SK-MEL-5 (cell line): ENCODE data around the gene PLXND1. TPM values are rescaled to one million over a fixed set of nuclear protein-coding genes. Genes with fewer than 3 reads are reported as not detected.

ENCODE experiments used
- DNase-seq: peaks from one replicate; pipeline ENCODE4 v3.0.0-alpha.2; 2016; ENCODE audit warnings: low read depth, low spot score
- in situ Hi-C: cut with HindIII; loops from 2 replicates; pipeline ENCODE4 v1.10.0; 2016; ENCODE audit warnings: low sequenced_read_pairs, high pct_unique_total_duplicates, low pct_unique_long_range_greater_than_20kb
- total RNA-seq: library from RNA; depleted of rRNA; stranded (reverse); fragments of >200 nt; shearing (Covaris generic); gene quantifications from 2 replicates; pipeline ENCODE4 v1.2.3, GENCODE V29; 2014

Gene PLXND1
- total RNA-seq, 1 experiment from 2014 or later = 17.6 TPM

DNA sequence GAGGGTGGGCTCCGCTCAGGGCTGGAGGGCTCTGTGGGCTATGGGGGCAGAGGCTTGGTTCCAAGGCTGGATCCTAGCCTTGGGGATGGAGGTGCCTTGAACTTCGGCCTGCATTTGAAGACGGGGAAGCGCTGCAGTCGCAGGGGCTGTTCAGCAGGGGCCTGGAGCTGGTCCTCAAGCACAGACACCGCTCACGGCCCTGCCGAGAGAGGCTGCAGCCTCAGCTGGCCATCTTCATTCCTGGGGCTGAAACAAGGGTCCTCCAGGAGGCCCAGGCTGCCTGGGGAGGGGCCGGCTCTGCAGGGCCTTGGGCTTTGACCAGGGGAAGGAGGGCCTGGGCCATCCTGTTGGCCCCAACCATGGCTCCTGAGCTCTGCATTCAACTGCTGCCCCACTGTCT is 25.6 kb upstream of the PLXND1 start:
- in situ Hi-C loops = no loop called here
- no peak for DNase-seq

DNA sequence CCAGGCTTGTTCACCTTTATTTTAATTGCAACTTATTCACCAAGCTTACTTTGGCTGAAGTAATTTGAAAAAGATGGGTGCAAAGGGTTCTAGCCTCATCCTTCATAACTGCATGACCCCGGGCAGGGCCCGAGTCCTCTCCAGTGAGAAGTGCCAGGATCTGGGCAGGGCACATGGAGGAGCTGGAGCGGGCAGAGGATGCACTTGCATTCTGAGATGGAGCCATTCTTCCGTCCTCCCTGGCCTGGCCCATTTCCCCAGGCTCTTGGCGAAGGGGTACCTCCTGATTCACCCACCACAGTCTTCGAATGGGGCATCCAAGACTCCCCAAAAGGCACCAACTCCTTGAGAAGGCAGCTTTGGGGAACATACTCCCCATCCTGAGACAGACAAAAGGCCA is 22.5 kb upstream of the PLXND1 start:
- no peak for DNase-seq
- in situ Hi-C loops = no loop called here

DNA sequence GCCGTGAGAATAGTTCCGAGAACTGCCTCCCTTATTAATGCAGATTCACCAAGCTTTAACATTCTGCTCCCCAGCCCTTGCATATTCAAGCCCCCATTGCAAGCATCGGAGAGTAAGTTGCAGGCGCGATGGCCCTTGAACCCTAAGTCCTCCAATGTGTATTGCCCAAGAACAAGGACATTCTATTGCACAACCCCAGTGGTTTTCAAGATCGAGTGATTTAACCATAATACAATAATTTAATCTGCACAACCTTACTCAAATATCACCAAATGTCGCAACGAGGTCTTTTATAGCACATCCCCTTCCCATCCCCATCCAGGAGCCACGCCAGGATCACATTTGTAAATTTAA is 21.7 kb upstream of the PLXND1 start:
- in situ Hi-C loops = no loop called here
- no peak for DNase-seq

DNA sequence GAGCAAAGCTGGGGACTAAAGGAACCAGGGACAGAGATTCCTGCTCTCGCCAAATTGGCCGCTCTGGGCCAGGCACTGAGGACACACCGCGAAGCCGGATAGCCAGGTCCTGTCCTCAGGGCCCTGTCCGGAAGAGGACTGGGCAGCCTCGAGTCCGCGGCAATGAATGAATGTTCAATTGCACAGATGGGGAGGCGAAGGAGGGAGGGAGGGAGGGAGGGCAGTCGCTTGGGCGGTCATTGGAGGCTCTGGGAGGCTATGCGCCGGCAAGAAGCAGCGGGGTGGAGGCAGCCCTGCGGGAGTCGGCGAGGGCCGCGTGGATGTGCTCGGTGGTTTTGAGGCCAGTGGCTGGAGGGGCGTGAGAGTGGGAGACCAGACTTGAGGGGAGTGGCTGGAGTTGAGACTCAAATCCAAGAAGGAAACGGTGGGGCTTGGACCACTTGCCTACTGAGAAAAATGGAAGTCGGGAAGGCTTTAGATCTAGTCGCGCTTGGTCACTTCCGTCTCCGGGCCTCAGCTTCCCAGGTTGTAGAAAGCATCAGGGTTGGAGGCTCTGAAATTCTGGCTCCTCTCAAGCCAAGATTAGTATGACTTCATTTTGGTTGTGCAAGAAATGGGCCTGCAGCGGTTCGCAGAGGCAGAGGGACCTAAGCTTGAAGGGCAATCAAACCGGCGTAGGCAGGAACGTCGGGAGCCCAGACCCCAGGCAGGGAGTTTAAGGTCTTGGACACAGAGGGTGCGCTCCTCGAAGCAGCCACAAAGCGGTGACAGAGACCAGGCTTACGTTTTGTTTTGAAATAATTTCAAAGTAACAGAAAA is 21.1 kb upstream of the PLXND1 start:
- in situ Hi-C loops = no loop called here
- peak; percentile 75 for DNase-seq

DNA sequence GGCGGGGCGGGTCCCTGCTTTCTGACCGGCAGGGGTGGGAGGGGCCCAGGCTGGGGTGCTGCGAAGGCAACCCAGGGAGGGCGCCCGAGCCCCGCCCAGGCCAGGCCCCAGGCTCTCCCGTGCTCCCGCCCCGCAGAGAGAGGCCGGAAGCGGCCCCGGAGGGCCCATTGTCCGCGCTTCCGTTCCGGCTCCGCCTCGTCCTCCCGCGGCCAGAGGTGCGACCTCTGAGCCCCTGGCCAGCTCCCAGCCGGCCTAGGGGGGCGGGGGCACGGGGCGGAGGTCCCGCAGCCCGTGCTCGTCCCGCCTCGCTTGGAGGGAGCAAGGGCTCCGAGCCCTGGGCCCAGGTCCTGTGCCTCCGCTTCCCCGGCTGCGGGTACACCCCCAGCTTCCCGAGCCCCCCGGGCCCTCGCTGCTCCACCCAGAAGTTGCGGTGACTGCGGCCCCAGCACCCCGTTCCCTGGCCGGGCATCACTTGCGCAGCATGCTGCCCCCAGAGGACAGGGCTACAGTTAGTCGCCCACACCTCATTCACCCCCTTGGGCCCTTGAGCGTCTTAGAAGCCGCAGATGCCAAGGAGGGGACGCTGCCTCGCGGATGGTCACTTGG is 20.4 kb upstream of the PLXND1 start:
- DNase-seq = peak; percentile 73
- in situ Hi-C loops = no loop called here

DNA sequence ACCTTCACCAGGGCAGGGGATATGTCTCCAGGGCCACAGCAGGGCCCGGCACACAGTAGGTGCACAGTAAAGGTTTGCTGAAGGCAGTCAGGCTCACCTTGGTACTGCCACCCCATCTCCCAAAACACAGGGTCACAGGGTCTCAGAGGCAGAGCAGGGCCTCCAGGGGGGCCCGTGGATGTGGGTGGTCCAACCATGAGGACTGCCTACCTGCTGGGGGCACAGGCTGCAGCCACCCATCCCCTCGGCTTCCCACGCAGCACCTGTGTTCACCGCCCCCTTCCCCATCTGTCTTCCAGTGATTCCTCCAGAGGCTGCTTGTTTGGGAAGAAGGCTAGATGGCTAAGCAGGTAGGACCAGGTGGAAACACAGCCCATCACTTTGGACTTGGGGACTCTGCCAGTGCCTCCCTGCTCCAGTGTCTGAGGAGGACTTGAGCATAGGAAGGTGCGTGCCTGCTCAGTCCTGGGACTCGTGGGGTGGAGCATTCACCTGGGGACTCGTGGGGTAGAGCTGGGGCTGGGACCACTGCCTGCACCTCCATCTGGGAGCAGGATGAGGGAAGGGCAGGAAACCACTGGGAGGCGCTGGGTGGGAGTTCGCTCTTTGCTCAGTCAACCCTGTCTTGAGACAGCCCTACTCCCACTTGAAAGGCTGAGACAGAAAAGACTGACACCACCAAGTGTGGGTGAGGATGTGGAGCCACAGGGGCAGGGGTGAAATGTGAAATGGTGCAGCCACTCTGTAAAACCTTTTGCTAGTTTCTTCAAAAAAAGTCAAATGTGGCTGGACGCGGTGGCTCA is 18.8 kb upstream of the PLXND1 start:
- no peak for DNase-seq
- in situ Hi-C loops = no loop called here

DNA sequence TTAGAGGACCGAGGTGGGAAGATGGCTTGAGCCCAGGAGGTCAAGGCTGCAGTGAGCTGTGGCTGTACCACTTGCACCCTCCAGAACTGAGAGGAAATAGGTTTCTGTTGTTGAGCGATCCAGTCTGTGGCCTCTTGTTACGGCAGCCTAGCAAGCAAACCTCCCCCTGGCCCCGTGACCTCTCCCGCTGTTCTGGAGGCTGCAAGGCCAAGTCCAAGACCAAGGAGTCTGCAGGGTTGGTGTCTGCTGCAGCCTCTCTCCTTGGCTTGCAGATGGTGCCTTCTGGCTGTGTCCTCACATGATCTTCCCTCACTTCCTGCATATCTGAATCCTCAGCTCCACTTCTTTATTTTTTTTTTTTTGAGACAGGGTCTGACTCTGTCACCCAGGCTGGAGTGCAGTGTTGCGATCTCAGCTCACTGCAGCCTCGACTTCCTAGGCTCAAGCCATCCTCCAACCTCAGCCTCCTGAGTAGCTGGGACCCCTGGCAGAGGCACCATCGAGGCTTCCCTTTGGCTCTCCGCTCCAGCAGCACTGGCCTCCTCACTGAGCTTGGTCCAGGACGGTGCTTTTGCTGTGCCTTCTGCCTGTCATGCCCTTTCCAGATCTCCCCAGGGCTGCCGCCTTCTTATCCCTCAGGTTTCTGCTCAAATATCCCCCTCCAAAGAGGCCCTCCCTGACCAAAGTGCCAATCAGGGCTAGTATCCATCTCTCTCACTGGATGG is 18.0 kb upstream of the PLXND1 start:
- in situ Hi-C loops = no loop called here
- DNase-seq = peak; percentile 26

DNA sequence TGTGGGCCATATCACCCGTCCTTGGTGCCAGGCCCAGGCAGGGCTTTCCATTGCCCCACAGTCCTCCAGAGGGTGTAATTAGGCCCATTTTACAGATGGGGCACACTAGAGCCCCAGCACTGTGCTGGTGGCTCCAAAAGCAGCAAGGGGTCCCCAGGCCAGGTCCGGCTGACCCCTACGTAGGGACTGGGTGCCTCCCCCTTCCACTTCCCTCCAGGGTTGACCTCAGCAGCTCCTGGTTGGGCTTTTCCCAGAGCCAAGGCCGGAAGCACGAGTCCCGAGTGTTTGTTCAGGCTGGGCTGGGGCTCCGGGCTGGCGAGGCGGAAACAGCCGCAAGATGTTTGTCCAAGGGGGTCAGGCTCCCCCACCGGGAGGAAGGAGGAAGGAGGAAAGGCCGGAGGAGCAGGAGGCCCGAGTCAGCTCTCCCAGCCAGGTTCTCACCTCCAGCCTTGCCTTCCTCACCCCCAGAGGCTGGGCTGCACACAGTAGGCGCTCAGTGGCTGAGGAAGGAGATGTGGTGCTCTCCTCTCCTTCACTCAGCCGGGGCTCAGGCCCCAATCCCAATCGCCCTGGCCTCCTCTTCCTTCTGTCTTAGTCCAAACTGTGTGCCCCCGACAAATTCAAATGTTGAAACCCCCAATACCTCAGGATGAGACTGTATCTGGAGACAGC is 17.1 kb upstream of the PLXND1 start:
- in situ Hi-C loops = no loop called here

DNA sequence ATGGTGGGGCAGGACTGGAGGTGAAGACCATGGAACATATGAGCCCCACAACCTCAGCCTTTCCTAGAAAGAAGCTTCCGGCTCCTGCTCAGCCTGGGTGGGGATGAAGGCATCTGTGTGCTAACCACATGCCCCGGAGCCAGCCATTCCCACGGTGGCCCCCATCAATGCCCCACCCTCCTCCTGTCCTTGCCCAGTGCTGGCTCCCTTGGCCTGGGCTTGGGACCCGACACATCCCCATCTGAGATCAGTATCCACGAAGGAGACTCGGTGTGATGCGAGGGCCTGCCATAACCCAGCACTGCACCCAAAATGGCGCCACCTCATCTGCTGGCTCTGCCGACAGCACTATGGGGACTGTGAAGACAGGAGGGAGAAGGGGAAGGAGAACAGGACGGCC is 16.5 kb upstream of the PLXND1 start:
- in situ Hi-C loops = no loop called here
- no peak for DNase-seq

More for the DNA sequence above, 17.1 kb upstream of the PLXND1 start:
- DNase-seq = no peak

DNA sequence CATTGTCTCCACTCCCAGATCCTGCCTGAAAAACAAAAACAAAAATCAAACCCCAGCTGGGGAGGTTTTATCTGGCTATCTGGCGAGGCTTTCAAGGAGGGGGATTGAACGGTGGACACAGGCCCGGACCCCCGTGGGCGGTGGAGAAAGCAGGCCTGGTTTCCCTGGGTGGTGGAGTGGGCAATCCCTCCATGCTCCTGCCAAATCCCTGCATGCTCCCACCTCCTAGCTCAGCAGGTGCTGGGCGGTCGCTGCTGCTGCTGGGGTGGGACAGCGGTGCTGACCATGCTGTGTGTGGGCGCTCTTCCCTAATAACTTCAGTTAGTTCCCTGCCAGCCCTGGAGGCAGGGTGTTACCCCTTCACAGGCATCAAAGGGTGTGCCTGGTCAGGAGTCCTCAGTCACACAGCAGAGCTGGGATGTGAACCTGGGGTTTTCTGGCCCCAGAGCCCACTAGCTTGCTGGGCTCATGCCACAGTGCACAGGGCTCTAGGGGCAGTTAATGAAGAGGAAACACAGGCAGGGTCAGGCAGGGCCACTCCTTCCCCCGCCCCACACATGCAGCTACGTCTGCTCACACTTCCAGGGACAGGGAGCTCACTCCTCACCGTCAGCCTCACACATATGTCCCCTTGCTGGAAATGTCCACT is 15.9 kb upstream of the PLXND1 start:
- in situ Hi-C loops = no loop called here

DNA sequence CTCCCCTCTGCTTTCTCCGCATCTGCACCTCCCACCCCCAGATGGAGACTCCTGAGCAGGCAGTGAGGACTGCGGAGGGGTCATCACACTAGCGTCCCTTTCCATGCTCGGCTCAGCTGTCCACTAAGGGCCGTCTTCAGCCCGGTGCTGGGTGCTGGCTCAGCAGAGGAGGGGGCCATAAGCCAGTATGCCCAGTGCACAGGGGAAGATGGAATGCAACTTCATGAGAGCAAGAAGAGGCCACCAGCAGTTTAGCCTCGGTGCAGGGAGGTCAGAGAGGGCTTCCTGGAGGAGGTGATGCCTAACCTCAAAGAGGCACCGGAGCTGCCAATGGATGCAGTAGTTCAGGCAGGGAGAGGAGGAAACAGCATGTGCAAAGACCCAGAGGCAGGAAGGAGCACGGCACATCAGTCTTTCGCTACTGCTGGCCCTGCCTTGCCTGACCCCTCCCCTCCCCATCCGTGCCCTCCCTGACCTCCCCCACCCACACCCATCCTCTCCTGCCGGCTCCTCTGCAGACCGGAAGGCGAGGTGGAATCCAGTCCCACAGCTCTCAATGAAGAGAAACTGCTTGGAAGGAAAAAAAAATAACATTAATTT is 15.2 kb upstream of the PLXND1 start:
- DNase-seq = no peak
- in situ Hi-C loops = no loop called here

More for the DNA sequence above, 15.9 kb upstream of the PLXND1 start:
- no peak for DNase-seq

DNA sequence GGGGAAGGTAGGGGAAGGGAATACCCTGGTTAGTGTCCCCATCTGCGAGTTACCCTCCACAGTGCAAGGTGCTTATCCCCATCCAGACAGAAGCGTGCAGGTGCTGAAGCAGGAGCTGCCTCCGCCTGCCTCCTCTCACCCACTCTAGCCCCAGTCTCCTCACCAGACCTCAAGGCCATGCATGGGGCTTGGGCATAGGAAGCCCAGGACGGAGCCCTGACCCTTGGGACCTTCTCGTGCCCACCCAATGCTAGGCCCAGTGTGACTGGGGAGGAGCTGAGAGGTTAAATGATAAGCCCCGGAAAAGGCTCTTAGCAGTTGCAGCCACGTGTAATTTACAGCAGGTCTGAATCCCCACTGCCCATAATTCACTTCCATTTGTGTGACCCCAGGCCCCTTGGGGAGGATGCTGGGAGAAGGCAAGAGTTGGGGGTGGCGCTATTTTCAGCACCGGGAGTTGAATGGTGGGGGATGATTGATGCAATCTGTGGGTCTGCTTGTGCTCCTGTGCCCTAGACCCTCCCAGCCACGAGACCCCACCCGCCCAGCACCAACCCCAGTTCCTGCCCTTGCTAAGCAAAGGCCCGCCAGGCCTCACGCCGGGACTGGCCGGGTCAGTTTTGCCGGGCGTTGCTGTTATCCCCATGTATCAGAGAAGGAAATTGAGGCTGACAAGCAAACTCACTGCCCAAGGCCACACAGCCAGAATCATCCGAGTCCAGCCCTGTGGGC is 14.5 kb upstream of the PLXND1 start:
- no peak for DNase-seq
- in situ Hi-C loops = no loop called here

DNA sequence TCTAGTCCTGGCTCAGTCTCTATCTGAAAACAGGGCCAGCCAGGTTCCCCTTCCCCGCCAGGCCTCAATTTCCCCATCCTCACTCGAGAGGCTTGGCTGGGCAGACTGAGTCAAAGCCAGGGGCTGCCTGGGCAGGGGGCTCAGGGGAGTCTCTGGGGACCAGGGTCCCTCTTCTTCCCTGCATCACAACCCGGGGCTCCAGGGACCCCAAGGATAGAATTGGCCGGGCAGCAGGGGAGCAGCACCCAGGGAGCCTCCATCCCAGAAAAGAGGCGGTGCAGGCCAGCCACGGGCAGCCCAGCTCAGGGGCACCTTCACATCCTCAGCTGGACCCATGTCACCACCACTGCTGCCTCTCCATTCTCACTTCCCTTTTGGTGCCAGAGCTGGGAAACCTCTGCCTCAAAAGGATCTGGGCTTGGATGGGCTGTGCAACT is 13.3 kb upstream of the PLXND1 start:
- DNase-seq = no peak
- in situ Hi-C loops = no loop called here

DNA sequence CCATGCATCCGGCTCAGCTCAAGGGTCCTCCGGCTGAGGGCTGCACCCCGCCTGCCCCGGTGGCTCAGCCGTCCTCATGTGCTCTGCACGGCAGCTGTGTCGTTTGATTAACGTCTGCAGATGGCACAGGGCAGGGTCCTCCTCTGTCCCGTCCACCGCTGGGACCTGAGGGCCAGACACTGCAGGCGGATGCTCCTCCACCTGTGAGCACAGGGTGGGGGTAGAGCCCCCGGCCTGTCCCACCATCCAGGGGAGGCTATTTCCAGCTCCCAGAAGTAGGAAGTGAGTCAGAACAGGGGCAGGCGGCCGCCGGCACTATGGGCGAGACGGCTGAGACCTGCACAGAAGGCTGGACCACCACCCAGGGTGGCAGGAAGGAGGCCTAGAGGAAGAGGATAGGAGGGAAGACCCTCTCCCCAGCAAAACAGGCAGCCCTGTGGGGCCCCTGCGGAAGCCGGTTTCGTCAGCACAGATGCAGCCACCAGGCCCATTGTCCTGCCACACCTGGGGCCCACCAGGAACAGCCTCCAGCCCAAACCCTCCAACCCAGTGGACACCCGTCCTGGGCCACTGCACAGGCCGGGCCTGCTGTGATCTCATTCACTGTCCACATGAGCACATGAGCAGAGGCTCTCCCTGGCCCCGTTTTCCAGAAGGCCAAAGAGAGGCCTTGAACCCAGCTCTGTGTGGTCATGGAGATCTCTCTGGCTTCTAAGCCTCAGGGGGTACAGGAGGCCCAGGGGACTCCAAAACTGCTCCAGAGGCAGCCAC is 12.6 kb upstream of the PLXND1 start:
- in situ Hi-C loops = no loop called here
- DNase-seq = no peak

DNA sequence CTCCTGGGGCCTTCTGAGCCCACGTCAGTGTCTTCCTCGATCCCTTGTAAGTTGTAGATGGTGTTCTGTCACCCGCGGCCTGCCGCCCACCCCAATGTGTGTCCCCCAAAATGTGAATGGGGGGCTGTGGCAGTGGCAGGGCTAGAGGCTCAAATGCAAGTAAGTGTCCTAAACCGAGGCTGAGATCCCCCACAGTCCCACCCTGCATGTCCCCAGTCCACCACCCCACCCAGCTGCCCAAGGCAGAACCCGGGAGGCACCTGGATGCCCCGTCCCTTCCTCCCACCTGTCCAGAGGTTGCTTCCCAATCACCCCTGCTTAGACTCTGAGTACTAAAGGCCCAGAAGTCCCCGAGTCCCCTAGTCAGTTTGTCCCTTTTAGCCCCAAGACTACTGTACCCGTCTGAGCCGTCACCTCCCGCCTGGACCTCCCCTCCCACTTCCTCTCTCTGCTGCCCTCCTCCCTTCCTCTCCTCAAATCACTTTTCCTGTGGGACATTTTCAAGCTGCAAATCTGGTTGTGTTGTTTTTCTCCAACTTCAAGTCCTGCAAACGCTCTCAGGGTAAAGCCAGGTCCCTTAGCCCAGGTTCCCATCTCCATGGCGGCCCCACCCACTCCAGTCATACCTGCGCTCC is 11.8 kb upstream of the PLXND1 start:
- in situ Hi-C loops = no loop called here
- DNase-seq = no peak
